ENCODE results near the gene GPR37.

- TF ChIP-seq, protein P1, sequence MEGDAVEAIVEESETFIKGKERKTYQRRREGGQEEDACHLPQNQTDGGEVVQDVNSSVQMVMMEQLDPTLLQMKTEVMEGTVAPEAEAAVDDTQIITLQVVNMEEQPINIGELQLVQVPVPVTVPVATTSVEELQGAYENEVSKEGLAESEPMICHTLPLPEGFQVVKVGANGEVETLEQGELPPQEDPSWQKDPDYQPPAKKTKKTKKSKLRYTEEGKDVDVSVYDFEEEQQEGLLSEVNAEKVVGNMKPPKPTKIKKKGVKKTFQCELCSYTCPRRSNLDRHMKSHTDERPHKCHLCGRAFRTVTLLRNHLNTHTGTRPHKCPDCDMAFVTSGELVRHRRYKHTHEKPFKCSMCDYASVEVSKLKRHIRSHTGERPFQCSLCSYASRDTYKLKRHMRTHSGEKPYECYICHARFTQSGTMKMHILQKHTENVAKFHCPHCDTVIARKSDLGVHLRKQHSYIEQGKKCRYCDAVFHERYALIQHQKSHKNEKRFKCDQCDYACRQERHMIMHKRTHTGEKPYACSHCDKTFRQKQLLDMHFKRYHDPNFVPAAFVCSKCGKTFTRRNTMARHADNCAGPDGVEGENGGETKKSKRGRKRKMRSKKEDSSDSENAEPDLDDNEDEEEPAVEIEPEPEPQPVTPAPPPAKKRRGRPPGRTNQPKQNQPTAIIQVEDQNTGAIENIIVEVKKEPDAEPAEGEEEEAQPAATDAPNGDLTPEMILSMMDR (IDR thresholded peaks at IDR 0.05), result no peak
- no peak for TF ChIP-seq POLR2A (IDR thresholded peaks at IDR 0.05)
- TF ChIP-seq EP300 (IDR thresholded peaks at IDR 0.05), result no peak
Measured at GRCh38 chr7:124698964-124699363, 66.6 kb downstream of the GPR37 start.

All from upper lobe of left lung (tissue), 4 donors.